HG02885 (cell line): ENCODE results near the gene MSRB2.
"Not testable (repeated sequence)": the region's sequence is repeated elsewhere in the genome, so short reads cannot be mapped to it uniquely, and the experiment has no call there.

Source experiments
- ATAC-seq: cut with Tn5 transposase; IDR thresholded peaks from one replicate; pipeline ENCODE4 v1.9.1; 2021; ENCODE audit warnings: mild to moderate bottlenecking; ENCODE audit not compliant: unreplicated experiment, poor library complexity

Gene MSRB2

GRCh38 chr10:23095404-23095965 is at the start of gene MSRB2:
Gene MSRB2, plus strand, starts transcription at chr10:23095579. Its CDS starts 30 bp downstream, at chr10:23095609.
- peak; percentile 70 for ATAC-seq

- ATAC-seq, result no peak
Measured at GRCh38 chr10:23046027-23046426, 49.4 kb upstream of the MSRB2 start.

GRCh38 chr10:23047201-23048050 is 48.0 kb upstream of the MSRB2 start:
- no peak for ATAC-seq

DNA sequence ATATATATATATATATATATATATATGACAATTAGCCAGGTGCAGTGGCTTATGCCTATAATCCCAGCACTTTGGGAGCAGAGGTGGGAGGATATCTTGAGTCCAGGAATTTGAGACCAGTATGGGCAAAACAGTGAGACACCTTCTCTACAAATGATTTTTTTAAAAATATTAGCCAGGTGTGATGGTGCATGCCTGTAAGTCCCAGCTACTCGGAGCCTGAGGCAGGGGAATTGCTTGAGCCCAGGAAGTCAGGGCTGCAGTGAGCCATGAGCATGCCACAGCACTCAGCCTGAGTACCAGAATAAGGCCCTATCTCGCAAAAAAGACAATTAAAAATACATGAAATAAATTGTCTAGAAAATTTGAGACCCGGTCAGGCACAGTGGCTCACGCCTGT is 47.2 kb upstream of the MSRB2 start:
- no peak for ATAC-seq

- no peak for ATAC-seq
Measured at GRCh38 chr10:23051278-23051677, 44.1 kb upstream of the MSRB2 start.

DNA sequence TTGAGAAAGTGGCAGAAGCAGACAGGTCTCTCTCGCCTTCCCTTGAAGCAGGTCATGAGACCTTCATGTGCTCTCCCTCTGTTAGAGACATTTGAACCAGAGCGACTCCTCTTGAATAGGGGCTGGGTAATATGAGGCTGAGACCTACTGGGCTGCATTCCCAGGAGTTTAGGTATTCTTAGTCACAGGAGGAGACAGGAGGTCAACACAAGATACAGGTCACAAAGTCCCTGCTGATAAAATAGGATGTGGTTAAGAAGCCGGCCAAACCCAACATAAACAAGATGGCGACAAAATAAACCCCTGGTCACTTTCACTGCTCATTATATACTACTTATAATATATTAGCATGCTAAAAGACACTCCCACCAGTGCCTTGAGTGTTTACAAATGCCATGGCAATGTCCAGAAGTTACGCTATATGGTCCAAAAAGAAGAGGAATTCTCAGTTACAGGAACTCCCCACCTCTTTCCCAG is 43.5 kb upstream of the MSRB2 start:
- ATAC-seq, result no peak

- no peak for ATAC-seq
Measured at GRCh38 chr10:23053036-23053435, 42.3 kb upstream of the MSRB2 start.

GRCh38 chr10:23055424-23056185 is 39.8 kb upstream of the MSRB2 start:
- no peak for ATAC-seq

DNA sequence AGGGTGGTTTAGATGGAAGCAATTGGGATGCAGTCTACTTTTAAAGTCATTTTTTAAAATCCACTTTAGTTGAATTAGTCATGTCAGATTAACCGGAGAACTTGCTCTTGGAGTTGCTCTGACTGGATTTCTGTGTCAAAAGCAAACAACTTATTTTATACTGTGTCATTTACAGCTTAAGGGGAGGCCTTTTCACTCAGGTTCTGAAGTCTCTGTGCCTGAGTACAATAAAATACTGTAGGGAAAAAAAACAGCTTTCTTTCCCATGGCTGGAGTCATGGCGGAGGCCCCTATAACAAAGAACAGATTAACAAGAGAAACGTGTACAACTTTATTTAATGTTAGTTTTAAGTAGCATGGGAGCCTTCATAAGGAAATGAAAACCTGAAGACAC is 39.2 kb upstream of the MSRB2 start:
- no peak for ATAC-seq

- no peak for ATAC-seq
Measured at GRCh38 chr10:23058366-23058765, 37.0 kb upstream of the MSRB2 start.

DNA sequence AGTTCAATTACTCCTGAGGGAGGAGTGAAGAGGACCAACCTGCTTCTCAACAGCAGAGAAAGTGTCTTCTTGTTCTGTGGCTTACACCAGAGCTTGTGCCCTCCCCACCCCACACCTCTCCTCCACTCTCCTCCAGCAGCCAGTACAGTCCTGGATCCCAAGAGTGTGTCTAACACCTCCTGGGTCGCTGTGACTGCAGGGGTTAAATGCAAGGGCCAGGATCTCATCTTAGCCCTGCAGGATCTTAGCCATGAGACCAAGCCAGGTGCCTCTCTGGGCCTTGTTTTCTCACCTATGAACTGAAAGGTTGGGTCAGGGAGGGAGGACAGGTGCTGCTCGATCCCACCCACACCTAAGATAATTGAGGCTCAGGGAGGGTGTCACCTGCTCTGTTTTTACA is 34.5 kb upstream of the MSRB2 start:
- no peak for ATAC-seq

DNA sequence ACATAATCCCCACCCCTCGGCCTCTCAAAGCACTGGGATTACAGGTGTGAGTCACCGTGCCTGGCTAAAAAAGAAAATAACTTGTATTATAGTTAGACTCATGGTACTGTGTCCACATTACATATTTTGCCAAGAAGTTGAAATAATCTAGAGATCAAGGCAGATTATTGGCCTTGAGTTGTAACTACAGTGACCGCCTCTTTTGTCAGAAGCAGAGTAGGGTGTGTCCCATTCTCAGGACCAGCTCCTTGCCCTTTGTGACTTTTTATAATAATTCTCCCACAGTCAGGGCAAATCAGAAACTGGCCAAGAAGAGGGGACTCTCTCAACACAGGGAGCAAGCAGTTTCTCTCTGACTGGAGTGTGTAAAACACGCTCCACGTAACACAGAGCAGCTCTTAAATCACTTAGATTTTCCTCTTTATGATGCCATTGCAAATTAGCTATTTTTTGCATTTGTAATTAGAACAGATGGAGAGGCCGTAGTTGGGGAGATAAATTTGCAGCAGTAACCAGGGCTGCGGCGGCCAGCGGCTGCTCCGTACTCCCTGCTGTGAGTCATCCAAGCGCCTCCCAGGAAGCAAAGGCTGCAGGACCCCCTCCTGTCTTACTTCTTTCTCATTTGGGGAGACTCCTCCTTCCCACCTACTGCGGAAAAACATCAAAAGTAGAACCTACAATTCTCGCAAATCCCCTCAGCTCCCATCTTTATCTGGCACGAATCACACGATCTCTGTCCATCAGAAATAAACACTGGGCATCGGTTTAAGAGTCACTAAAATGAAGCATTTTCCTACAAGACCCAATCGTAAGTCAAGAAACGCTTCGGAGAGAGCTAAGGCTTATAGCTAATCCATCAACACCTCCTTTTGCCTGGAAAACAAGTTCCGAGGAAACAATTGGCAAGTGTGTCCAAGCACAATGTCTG is 32.1 kb upstream of the MSRB2 start:
- no peak for ATAC-seq

DNA sequence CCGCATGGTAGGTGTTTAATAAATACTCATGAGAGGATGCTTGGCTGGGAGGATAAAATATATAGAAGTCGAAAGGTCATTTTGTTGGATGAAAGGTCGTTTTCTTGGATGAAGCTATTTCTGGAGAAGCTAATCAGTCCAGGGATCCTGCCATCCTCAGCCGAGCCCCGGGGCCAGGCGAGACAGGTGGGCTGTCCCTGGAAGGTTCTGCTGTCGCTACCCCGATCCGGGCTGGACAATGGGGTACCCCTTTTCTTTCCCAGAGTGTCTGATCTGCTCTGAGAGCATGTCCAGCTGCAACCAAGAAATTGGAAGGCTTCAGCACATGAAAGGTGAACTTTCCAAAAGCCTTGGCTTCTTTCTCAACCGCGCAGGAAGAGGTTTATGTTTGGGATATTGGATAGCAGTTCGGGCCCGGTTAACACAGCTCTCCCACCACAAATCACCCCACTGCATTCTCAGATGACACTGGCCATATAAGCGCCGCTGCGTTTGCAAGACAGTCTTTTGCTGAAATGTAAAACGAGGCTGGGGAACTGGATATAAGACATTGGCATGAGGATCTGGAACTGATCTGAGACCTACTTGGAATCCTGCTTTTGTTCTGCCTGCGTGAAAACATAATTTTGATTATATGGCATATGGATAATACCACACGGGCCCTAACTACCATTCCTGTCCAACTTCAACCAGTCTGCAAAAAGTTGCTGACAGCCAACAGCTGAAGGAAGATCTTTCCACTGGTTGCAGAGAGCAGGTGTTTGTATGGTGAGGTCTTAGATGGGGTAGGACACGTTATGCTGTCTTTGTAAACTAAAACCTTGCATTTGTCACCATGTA is 31.2 kb upstream of the MSRB2 start:
- ATAC-seq, result no peak

GRCh38 chr10:23064813-23065114 is 30.6 kb upstream of the MSRB2 start:
- ATAC-seq, result not testable (repeated sequence)

DNA sequence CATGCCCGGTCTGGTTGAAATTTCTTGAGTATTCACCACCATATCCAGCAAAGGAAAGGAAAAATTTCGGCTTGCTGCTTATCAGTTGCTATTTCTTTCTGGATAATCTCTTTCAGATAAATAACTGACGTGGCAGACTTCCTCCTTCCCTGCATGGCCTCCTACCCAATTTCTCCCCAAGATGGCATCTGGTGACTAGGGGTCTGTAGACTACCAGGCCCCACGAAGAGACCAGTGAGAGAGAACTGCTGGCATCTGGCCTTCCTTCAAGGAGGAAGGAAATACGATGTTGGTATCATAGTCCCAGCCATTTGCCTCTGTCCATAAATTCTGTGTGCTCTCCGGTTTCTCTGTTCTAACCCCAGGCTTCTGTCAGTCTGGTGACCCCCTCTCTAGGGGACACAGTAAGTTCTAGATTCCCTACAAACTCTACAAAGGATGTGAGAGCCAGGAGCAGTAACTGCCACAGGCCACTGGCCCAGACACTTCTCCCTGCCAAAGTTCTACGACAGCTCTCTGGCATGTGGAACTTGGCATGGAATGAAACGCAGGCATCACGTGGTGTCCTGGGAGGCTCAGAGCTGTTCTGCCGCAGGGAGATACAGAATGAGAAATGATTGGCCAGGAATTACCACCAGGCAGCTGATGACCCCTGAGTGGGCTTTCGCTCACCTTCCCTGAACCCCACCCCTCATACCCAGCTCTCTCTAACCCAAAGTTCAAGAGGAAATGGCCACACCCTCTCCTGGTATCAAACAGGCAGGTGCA is 30.0 kb upstream of the MSRB2 start:
- no peak for ATAC-seq

DNA sequence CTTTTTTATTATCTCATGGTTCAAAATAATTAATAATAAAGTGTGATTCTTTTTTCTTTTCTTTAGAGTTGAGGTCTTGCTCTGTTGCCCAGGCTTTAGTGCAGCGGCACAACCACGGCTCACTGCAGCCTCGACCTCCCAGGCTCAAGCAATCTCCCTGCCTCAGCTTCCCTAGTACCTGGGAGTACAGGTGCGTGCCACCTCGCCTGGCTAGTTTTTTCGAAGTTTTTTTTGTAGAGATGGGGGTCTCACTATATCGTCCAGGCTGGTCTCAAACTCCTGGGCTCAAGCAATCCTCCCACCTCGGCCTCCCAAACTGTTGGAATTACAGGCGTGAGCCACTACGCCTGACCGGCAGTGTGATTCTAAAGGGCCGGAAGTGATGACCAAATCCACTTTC is 28.0 kb upstream of the MSRB2 start:
- no peak for ATAC-seq

GRCh38 chr10:23067939-23068775 is 27.2 kb upstream of the MSRB2 start:
- ATAC-seq, result peak; percentile 57
